Limb (tissue), 2 donors: ENCODE results near the gene WDR18.

Experiments used
- DNase-seq, 2 donors: peaks; one replicate each; pipeline ENCODE4 v3.0.0-alpha.2; 2016; ENCODE audit errors: extremely low spot score in 2 of 2

Gene WDR18

GRCh38 chr19:1006711-1007398, 22.7 kb downstream of the WDR18 start:
- no peak for DNase-seq

GRCh38 chr19:1007399-1008251, 23.5 kb downstream of the WDR18 start:
- DNase-seq: no peak

GRCh38 chr19:1008268-1009040, 24.3 kb downstream of the WDR18 start:
- no peak for DNase-seq

- no peak for DNase-seq
Observed at GRCh38 chr19:1009041-1009980, 25.2 kb downstream of the WDR18 start.

GRCh38 chr19:1009981-1010538, 25.9 kb downstream of the WDR18 start:
- no peak for DNase-seq

GRCh38 chr19:1010586-1011510, 26.7 kb downstream of the WDR18 start:
- DNase-seq: no peak

- no peak for DNase-seq
Observed at GRCh38 chr19:1011831-1012333, 27.7 kb downstream of the WDR18 start.

GRCh38 chr19:1012334-1012733, 28.2 kb downstream of the WDR18 start:
- DNase-seq: no peak

GRCh38 chr19:1013218-1013617, 29.1 kb downstream of the WDR18 start:
- no peak for DNase-seq

GRCh38 chr19:1014161-1015060, 30.3 kb downstream of the WDR18 start:
- no peak for DNase-seq

- no peak for DNase-seq
Observed at GRCh38 chr19:1015061-1015781, 31.1 kb downstream of the WDR18 start.

GRCh38 chr19:1015782-1016646, 31.9 kb downstream of the WDR18 start:
- DNase-seq: no peak

GRCh38 chr19:1016647-1017114, 32.5 kb downstream of the WDR18 start:
- no peak for DNase-seq

- no peak for DNase-seq
Observed at GRCh38 chr19:1017115-1017905, 33.2 kb downstream of the WDR18 start.

GRCh38 chr19:1017906-1018305, 33.8 kb downstream of the WDR18 start:
- no peak for DNase-seq

GRCh38 chr19:1018393-1018792, 34.2 kb downstream of the WDR18 start:
- no peak for DNase-seq
